MM.1S (cell line): Measurements from ENCODE around the gene RRP1.

Source experiments
- DNase-seq: peaks from one replicate; pipeline ENCODE4 v3.0.0-alpha.2; 2015
- H2AFZ ChIP-seq: fragments of 300-600 bp; sonication (generic); 2 replicates; pipeline ENCODE4 v1.6.0; 2016; ENCODE audit warnings: antibody characterized with exemption, low read length
- H3F3A ChIP-seq: fragments of 300-600 bp; sonication (generic); 2 replicates; pipeline ENCODE4 v1.6.1; 2016; ENCODE audit warnings: mild to moderate bottlenecking, antibody characterized with exemption, low read length, moderate library complexity, mixed read lengths; ENCODE audit not compliant: insufficient read depth
- H3K27ac ChIP-seq: fragments of 300-600 bp; sonication (generic); 2 replicates; pipeline ENCODE4 v1.5.1; 2016; ENCODE audit warnings: mild to moderate bottlenecking, low read length
- H3K27me3 ChIP-seq: fragments of 300-600 bp; sonication (generic); replicated peaks from 2 replicates; pipeline ENCODE4 v1.6.0; 2016; ENCODE audit warnings: low read length; ENCODE audit not compliant: insufficient read depth
- H3K36me3 ChIP-seq: fragments of 300-600 bp; sonication (generic); replicated peaks from 2 replicates; pipeline ENCODE4 v1.6.1; 2016; ENCODE audit warnings: mild to moderate bottlenecking, low read length, mixed read lengths; ENCODE audit not compliant: insufficient read depth
- H3K4me1 ChIP-seq: fragments of 300-600 bp; sonication (generic); 2 replicates; pipeline ENCODE4 v1.6.1; 2016; ENCODE audit warnings: low read length, mixed read lengths
- H3K4me2 ChIP-seq: fragments of 300-600 bp; sonication (generic); 2 replicates; pipeline ENCODE4 v1.6.0; 2016; ENCODE audit warnings: low read depth, low read length
- H3K4me3 ChIP-seq: fragments of 300-600 bp; sonication (generic); 2 replicates; pipeline ENCODE4 v1.5.1; 2016; ENCODE audit warnings: low read length, mixed read lengths
- H3K79me2 ChIP-seq: fragments of 300-600 bp; sonication (generic); 2 replicates; pipeline ENCODE4 v1.6.1; 2016; ENCODE audit warnings: mixed run types, low read length, mixed read lengths
- H3K9ac ChIP-seq: fragments of 300-600 bp; sonication (generic); 2 replicates; pipeline ENCODE4 v1.6.1; 2016; ENCODE audit warnings: low read length, mixed read lengths
- H3K9me2 ChIP-seq: fragments of 300-600 bp; sonication (generic); replicated peaks from 2 replicates; pipeline ENCODE4 v1.6.1; 2016; ENCODE audit warnings: mild to moderate bottlenecking, low read length, mixed read lengths; ENCODE audit not compliant: insufficient read depth
- H3K9me3 ChIP-seq: fragments of 300-600 bp; sonication (generic); replicated peaks from 2 replicates; pipeline ENCODE4 v1.6.1; 2016; ENCODE audit warnings: mild to moderate bottlenecking, low read length, mixed read lengths; ENCODE audit not compliant: insufficient read depth
- H4K20me1 ChIP-seq: fragments of 300-600 bp; sonication (generic); 2 replicates; pipeline ENCODE4 v1.6.1; 2016; ENCODE audit warnings: mild to moderate bottlenecking, low read length, moderate library complexity, mixed read lengths; ENCODE audit not compliant: insufficient read depth
- CTCF ChIP-seq: fragments of 300-600 bp; sonication (generic); IDR thresholded peaks from 2 replicates; pipeline ENCODE4 v1.5.1; 2016; ENCODE audit warnings: antibody characterized with exemption, low read length, mixed read lengths
- EZH2 ChIP-seq: fragments of 300-600 bp; sonication (generic); optimal IDR thresholded peaks from 2 replicates; pipeline ENCODE3; 2017; ENCODE audit warnings: low read depth, mild to moderate bottlenecking, antibody characterized with exemption, low read length, mixed read lengths
- EZH2phosphoT487 ChIP-seq: fragments of 300-600 bp; sonication (generic); IDR thresholded peaks from 2 replicates; pipeline ENCODE4 v1.6.1; 2018; ENCODE audit warnings: antibody characterized with exemption, low read length

RRP1 gene

GRCh38 chr21:43782431-43783097 is 6.8 kb upstream of the RRP1 start:
- Histone ChIP-seq H3K9me2 (no peaks in the 10 kb centered on the region), H3K4me3 (peak overlapping the region; percentile 43; the same call in 1 of the 2 replicates), H3K9ac (peak overlapping the region; percentile 34), H3K27ac (peak overlapping the region; percentile 85), H3K4me1 (peaks cover 66% of the 10 kb centered on the region), H3K9me3 (no peaks in the 10 kb centered on the region), H3K4me2 (peak overlapping the region; percentile 52), H2AFZ (peak overlapping the region; percentile 10), H3F3A (peaks cover 73% of the 10 kb centered on the region), H3K36me3 (no peaks in the 10 kb centered on the region), H3K79me2 (peaks cover 13% of the 10 kb centered on the region), H4K20me1 (no peaks in the 10 kb centered on the region), H3K27me3 (no peaks in the 10 kb centered on the region)
- peak; percentile 92 for DNase-seq
- TF ChIP-seq EZH2, result no peak
- no peak for TF ChIP-seq EZH2phosphoT487
- no peak; the same call in 1 of the 2 replicates for TF ChIP-seq CTCF

GRCh38 chr21:43783098-43783700 is 6.2 kb upstream of the RRP1 start:
- Histone ChIP-seq H3K4me3 (peak overlapping the region; percentile 43), H3K79me2 (peaks cover 13% of the 10 kb centered on the region), H3K4me1 (peaks cover 60% of the 10 kb centered on the region), H3K4me2 (peak overlapping the region; percentile 52), H3K9ac (peak overlapping the region; percentile 34), H4K20me1 (no peaks in the 10 kb centered on the region), H3K27me3 (no peaks in the 10 kb centered on the region), H3F3A (peaks cover 67% of the 10 kb centered on the region), H3K27ac (peak overlapping the region; percentile 85), H3K9me2 (no peaks in the 10 kb centered on the region), H3K9me3 (no peaks in the 10 kb centered on the region), H3K36me3 (no peaks in the 10 kb centered on the region), H2AFZ (peak overlapping the region; percentile 10)
- TF ChIP-seq EZH2 (no peak), EZH2phosphoT487 (no peak), CTCF (peak; percentile 19; the same call in 1 of the 2 replicates)
- DNase-seq, result peak; percentile 96

- Histone ChIP-seq H3K27ac (no peak overlapping the region), H3K9me2 (no peaks in the 10 kb centered on the region), H3K79me2 (peaks cover 22% of the 10 kb centered on the region), H2AFZ (no peak overlapping the region), H3K36me3 (no peaks in the 10 kb centered on the region), H3K9me3 (no peaks in the 10 kb centered on the region), H4K20me1 (no peaks in the 10 kb centered on the region), H3K4me2 (no peak overlapping the region), H3K4me3 (no peak overlapping the region), H3K27me3 (no peaks in the 10 kb centered on the region), H3K9ac (no peak overlapping the region), H3K4me1 (peaks cover 47% of the 10 kb centered on the region), H3F3A (peaks cover 54% of the 10 kb centered on the region)
- DNase-seq, result no peak
- TF ChIP-seq EZH2phosphoT487 (no peak), CTCF (no peak)
These were observed 4.2 kb upstream of the RRP1 start for GRCh38 chr21:43785134-43785533.
